Chondrocyte (in vitro differentiated cells): ENCODE measurements around the gene AGBL4. TPM values are rescaled to one million over a fixed set of nuclear protein-coding genes. Genes with fewer than 3 reads are reported as not detected.

Source experiments
- DNase-seq: peaks from one replicate; pipeline ENCODE4 v3.0.0; 2021; ENCODE audit warnings: mixed read lengths, low spot score
- H3K27ac Mint-ChIP-seq: one replicate; pipeline ENCODE4 v1.8.0; 2021; ENCODE audit warnings: mild to moderate bottlenecking, moderate library complexity, mixed read lengths; ENCODE audit not compliant: unreplicated experiment
- H3K27me3 Mint-ChIP-seq: 2 replicates; pipeline ENCODE4 v1.8.0; 2021; ENCODE audit warnings: low read depth, mixed read lengths
- H3K36me3 Mint-ChIP-seq: 2 replicates; pipeline ENCODE4 v1.8.0; 2021; ENCODE audit warnings: low read depth, mixed read lengths
- H3K4me1 Mint-ChIP-seq: 2 replicates; pipeline ENCODE4 v1.8.0; 2021; ENCODE audit warnings: low read depth, mild to moderate bottlenecking, mixed read lengths
- H3K4me3 Mint-ChIP-seq: one replicate; pipeline ENCODE4 v1.8.0; 2021; ENCODE audit warnings: mild to moderate bottlenecking, moderate library complexity, mixed read lengths; ENCODE audit not compliant: unreplicated experiment
- H3K9me3 Mint-ChIP-seq: 2 replicates; pipeline ENCODE4 v1.8.0; 2021; ENCODE audit warnings: low read depth, mixed read lengths
- total RNA-seq: library from RNA; stranded (reverse); gene quantifications from 3 replicates; pipeline ENCODE4 v1.2.1, GENCODE V29; 2021
- TF ChIP-seq, protein P1 (sequence below): fragments of 200-600 bp; sonication (generic); IDR thresholded peaks from 2 replicates; pipeline ENCODE4 v1.5.0; 2021; ENCODE audit warnings: antibody characterized with exemption, mild to moderate bottlenecking, moderate library complexity

Gene AGBL4
- total RNA-seq, 1 donor from 2014 or later, result not detected

DNA sequence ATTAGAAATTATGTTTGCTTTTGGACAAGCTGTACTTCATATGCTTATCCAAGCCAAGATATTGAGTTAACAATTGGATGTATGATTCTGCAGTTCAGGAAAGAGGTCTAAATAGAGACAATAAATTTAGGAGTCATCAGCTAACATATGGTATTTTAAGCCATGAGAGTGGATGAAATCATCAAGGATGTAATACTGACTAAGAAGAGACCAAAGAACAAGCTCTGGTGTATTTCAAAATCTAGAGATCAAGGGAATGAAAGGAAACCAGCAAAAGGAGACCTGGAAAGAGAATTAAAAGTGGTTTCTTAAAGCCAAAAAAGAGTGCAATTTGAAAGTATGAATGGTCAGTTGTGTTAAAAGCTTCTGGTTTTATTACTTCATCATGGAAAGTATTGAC is 1063.4 kb downstream of the AGBL4 start:
- H3K36me3 Mint-ChIP-seq, result no peaks in the 10 kb centered on the region
- no peak for DNase-seq
- TF ChIP-seq, protein P1, sequence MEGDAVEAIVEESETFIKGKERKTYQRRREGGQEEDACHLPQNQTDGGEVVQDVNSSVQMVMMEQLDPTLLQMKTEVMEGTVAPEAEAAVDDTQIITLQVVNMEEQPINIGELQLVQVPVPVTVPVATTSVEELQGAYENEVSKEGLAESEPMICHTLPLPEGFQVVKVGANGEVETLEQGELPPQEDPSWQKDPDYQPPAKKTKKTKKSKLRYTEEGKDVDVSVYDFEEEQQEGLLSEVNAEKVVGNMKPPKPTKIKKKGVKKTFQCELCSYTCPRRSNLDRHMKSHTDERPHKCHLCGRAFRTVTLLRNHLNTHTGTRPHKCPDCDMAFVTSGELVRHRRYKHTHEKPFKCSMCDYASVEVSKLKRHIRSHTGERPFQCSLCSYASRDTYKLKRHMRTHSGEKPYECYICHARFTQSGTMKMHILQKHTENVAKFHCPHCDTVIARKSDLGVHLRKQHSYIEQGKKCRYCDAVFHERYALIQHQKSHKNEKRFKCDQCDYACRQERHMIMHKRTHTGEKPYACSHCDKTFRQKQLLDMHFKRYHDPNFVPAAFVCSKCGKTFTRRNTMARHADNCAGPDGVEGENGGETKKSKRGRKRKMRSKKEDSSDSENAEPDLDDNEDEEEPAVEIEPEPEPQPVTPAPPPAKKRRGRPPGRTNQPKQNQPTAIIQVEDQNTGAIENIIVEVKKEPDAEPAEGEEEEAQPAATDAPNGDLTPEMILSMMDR, result no peak
- H3K4me3 Mint-ChIP-seq, result no peak overlapping the region
- no peaks in the 10 kb centered on the region for H3K4me1 Mint-ChIP-seq
- H3K9me3 Mint-ChIP-seq, result no peaks in the 10 kb centered on the region
- peaks cover 1% of the 10 kb centered on the region for H3K27me3 Mint-ChIP-seq
- no peak overlapping the region for H3K27ac Mint-ChIP-seq

DNA sequence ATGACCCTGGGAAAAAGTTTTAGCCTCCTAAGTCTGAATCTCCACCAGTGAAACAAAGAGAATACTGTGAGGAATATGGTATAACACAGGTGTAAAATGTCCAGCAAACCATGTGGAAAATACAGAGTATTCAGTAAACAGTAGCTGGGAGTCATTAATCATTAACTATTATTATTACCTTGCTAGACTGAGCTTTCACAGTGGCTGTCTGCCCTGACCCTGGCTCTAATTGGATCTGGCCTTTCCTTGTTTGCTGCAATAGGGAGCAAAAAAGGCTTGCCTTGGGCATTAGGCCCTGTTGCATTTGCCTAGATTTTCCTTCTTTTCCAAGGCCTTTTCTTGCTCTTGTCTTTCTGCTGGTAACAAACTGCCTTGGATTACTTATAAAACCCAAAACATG is 1068.0 kb downstream of the AGBL4 start:
- H3K36me3 Mint-ChIP-seq, result no peaks in the 10 kb centered on the region
- TF ChIP-seq, protein P1, result no peak
- H3K9me3 Mint-ChIP-seq, result peaks cover 2% of the 10 kb centered on the region
- no peak overlapping the region for H3K27ac Mint-ChIP-seq
- H3K27me3 Mint-ChIP-seq, result peaks cover 6% of the 10 kb centered on the region
- no peaks in the 10 kb centered on the region for H3K4me1 Mint-ChIP-seq
- H3K4me3 Mint-ChIP-seq, result no peak overlapping the region
- no peak for DNase-seq

DNA sequence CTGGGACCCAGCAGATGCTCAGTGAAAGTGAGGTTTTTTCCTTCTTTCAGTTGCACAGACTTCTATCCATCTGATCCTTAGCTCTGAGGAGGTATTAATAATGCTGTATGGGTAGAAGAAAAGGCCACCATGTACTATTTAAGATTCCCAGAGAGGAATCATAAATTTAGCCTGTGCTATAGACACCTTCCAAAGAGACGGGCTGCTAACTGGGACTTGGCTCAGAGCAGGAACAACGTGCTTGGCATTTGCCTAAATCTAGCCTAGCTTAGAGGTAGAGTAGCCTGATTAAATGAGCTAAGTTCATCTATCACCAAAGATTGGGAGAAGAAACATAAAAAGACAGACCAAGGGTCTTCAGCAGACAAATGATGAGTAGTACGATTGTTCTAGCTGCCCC is 1070.1 kb downstream of the AGBL4 start:
- no peak for DNase-seq
- H3K9me3 Mint-ChIP-seq, result peaks cover 2% of the 10 kb centered on the region
- no peak overlapping the region for H3K27ac Mint-ChIP-seq
- peaks cover 7% of the 10 kb centered on the region for H3K27me3 Mint-ChIP-seq
- TF ChIP-seq, protein P1, result no peak
- H3K36me3 Mint-ChIP-seq, result no peaks in the 10 kb centered on the region
- H3K4me1 Mint-ChIP-seq, result no peaks in the 10 kb centered on the region
- no peak overlapping the region for H3K4me3 Mint-ChIP-seq

DNA sequence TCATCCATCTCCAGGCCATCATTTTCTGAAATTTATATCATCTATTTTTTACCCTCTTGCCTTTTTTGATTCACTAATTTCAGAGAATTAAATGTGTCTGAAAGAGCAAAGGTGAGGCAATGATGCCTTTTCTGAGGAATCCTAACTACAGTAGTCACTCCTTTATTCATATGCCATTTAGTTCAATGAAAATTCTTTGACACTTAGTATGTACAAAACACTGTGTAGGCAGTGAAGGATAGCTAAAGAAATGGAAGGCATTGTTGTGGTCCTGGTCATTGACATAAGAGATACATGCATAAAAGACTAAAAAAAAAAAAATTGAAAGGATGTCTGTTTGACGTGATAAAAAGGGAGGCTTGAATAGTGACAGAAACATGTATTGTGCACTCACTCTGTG is 1075.2 kb downstream of the AGBL4 start:
- peaks cover 2% of the 10 kb centered on the region for H3K9me3 Mint-ChIP-seq
- DNase-seq, result no peak
- H3K27me3 Mint-ChIP-seq, result peaks cover 9% of the 10 kb centered on the region
- no peak overlapping the region for H3K4me3 Mint-ChIP-seq
- no peaks in the 10 kb centered on the region for H3K36me3 Mint-ChIP-seq
- TF ChIP-seq, protein P1, result no peak
- H3K27ac Mint-ChIP-seq, result no peak overlapping the region
- H3K4me1 Mint-ChIP-seq, result no peaks in the 10 kb centered on the region

DNA sequence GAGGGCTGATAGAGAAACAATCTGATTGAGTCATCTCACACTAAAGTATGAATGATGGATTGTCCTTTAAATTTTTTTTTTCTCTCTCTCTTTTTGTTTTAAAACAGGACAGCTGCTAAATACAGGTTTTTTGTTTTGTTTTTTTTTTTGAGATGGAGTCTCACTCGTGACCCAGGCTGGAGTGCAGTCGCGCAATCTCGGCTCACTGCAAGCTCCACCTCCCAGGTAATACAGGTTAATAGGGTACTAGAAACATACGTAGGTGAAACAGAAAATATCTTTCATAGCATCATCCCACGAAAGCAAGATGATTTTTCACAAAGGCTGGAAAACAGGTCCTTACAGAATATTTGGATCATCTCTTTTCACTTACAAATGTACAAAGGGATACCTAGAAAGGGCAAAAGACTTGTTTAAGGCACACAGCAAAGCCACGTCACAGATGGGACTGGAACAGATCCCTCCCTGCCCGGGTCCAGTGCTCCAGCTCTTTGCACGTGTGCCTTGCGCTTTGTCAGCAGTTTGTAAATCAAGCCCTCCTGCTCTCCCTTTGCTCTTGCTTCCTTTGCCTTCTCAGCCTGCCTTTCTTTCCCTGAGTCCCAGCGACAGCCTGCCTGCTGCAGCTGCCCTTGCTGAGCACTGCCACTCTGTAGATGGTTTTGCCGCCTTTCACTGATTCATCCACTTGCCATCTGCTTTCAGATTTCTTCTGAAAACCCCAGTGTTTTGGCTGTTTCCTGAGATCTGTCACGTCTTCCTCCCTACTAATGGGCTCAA is 1075.8 kb downstream of the AGBL4 start:
- Mint-ChIP-seq H3K36me3 (no peaks in the 10 kb centered on the region), H3K4me3 (no peak overlapping the region)

More for the DNA sequence above, 1075.8 kb downstream of the AGBL4 start:
- H3K27ac Mint-ChIP-seq, result no peak overlapping the region
- H3K4me1 Mint-ChIP-seq, result no peaks in the 10 kb centered on the region
- peaks cover 2% of the 10 kb centered on the region for H3K9me3 Mint-ChIP-seq
- TF ChIP-seq, protein P1, result no peak
- DNase-seq, result no peak
- H3K27me3 Mint-ChIP-seq, result peaks cover 9% of the 10 kb centered on the region
